ENCODE results near the gene IRGQ.
"Not testable (repeated sequence)": the region's sequence is repeated elsewhere in the genome, so short reads cannot be mapped to it uniquely, and the experiment has no call there.

The IRGQ gene

DNA sequence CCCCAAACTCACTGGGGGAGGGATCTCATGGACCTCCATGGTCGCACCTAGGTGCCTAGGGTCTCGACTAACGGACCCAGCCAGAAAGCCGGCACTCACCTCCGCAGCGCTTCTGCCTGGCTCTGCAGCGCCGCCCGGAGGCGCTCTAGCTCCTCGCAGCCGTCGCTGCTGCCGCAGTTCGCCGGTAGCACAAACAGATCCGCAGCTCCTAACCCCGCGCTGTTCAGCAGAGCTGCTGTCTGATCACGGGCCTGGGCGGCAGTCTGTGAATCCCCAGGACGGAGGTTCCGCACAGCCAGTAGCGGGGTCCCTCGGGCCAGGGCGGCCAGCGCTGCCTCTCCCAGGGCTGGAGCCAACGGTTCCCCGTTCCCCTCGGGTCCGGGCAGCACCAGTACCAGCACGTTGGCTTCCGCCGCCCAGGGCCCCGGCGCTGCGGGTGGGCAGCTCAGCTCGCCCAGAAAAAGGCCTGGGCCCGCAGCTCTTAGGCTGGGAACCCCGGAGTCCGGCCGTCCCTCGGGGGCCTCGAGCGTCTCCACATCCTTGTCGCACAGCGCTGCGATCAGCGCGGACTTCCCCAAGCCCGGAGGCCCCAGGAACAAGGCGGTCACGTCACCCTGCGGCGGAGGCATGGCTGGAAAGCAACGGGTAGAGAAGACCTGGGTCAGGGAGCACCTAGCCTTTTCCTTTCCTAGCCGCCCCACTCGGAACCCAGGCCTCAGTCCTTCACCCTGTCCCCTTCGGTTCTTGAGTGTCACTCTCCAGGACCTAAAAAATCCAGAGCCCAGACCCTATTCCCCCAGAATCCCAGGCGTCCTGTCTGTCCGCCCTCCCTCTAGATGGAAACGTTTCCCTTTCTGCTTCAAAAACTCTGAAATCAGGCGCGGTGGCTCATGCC is 977 bp downstream of the IRGQ start:
- no peaks in the 10 kb centered on the region for H3K9me3 ChIP-seq (ENCODE audit: low read length)
- no peaks in the 10 kb centered on the region for H3K27me3 ChIP-seq (ENCODE audit: control insufficient read depth in 1 of 2, insufficient read depth in 2 of 2, low read length in 2 of 2)
- peak overlapping the region; percentile 77 to 88 for H3K4me3 ChIP-seq (ENCODE audit: low read depth in 1 of 2, low read length in 2 of 2)
- peaks cover 33% of the 10 kb centered on the region for H3K4me1 ChIP-seq (ENCODE audit: insufficient read depth, low read length)
- peaks cover 31% of the 10 kb centered on the region for H3K36me3 ChIP-seq (ENCODE audit: insufficient read depth, low read length)
- peak overlapping the region; percentile 94 for H3K27ac ChIP-seq (ENCODE audit: low read depth, low read length)
- peak overlapping the region; percentile 88 for H3K9ac ChIP-seq (ENCODE audit: low read length)

GRCh38 chr19:43594081-43594697 is 1.7 kb downstream of the IRGQ start:
- H3K9me3 ChIP-seq (ENCODE audit: low read length), result no peaks in the 10 kb centered on the region
- H3K36me3 ChIP-seq (ENCODE audit: insufficient read depth, low read length), result peaks cover 29% of the 10 kb centered on the region
- H3K4me1 ChIP-seq (ENCODE audit: insufficient read depth, low read length), result peaks cover 33% of the 10 kb centered on the region
- H3K27me3 ChIP-seq (ENCODE audit: control insufficient read depth in 1 of 2, insufficient read depth in 2 of 2, low read length in 2 of 2), result no peaks in the 10 kb centered on the region
- no peak overlapping the region for H3K27ac ChIP-seq (ENCODE audit: low read depth, low read length)
- no peak overlapping the region for H3K9ac ChIP-seq (ENCODE audit: low read length)
- peak overlapping the region; percentile 77 to 88 for H3K4me3 ChIP-seq (ENCODE audit: low read depth in 1 of 2, low read length in 2 of 2)

- Histone ChIP-seq H3K9me3 (ENCODE audit: low read length) (no peaks in the 10 kb centered on the region), H3K4me3 (ENCODE audit: low read depth in 1 of 2, low read length in 2 of 2) (no peak overlapping the region), H3K36me3 (ENCODE audit: insufficient read depth, low read length) (peaks cover 25% of the 10 kb centered on the region), H3K4me1 (ENCODE audit: insufficient read depth, low read length) (peaks cover 30% of the 10 kb centered on the region), H3K9ac (ENCODE audit: low read length) (no peak overlapping the region), H3K27me3 (ENCODE audit: control insufficient read depth in 1 of 2, insufficient read depth in 2 of 2, low read length in 2 of 2) (no peaks in the 10 kb centered on the region), H3K27ac (ENCODE audit: low read depth, low read length) (no peak overlapping the region)
Measured at GRCh38 chr19:43592800-43593350, 3.1 kb downstream of the IRGQ start.

- Histone ChIP-seq H3K36me3 (ENCODE audit: insufficient read depth, low read length) (peaks cover 25% of the 10 kb centered on the region), H3K27me3 (ENCODE audit: control insufficient read depth in 1 of 2, insufficient read depth in 2 of 2, low read length in 2 of 2) (no peaks in the 10 kb centered on the region), H3K4me1 (ENCODE audit: insufficient read depth, low read length) (peaks cover 22% of the 10 kb centered on the region), H3K27ac (ENCODE audit: low read depth, low read length) (no peak overlapping the region), H3K4me3 (ENCODE audit: low read depth in 1 of 2, low read length in 2 of 2) (no peak overlapping the region), H3K9me3 (ENCODE audit: low read length) (no peaks in the 10 kb centered on the region), H3K9ac (ENCODE audit: low read length) (no peak overlapping the region)
Measured at GRCh38 chr19:43591904-43592772, 3.8 kb downstream of the IRGQ start.

DNA sequence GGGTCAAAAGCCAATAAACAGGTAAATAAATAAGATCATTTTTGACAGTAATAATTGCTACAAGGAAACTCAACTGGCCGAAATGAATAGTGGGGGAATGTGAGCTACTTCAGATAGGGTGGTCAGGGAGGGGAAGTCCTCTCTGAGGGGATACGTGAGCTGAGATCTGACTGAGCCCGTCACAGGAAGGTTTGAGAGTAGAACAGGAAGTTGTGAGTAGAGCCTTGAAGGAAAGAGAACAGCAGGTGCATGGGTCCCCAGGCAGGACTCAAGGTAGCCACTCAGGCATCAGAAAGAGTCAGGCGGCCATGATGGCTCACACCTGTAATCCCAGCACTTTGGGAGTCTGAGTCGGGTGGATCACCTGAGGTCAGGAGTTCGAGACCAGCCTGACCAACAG is 6.3 kb downstream of the IRGQ start:
- no peak overlapping the region for H3K4me3 ChIP-seq (ENCODE audit: low read depth in 1 of 2, low read length in 2 of 2)
- H3K9me3 ChIP-seq (ENCODE audit: low read length), result no peaks in the 10 kb centered on the region
- peaks cover 15% of the 10 kb centered on the region for H3K4me1 ChIP-seq (ENCODE audit: insufficient read depth, low read length)
- H3K9ac ChIP-seq (ENCODE audit: low read length), result no peak overlapping the region
- peaks cover 25% of the 10 kb centered on the region for H3K36me3 ChIP-seq (ENCODE audit: insufficient read depth, low read length)
- H3K27me3 ChIP-seq (ENCODE audit: control insufficient read depth in 1 of 2, insufficient read depth in 2 of 2, low read length in 2 of 2), result no peaks in the 10 kb centered on the region
- H3K27ac ChIP-seq (ENCODE audit: low read depth, low read length), result no peak overlapping the region

DNA sequence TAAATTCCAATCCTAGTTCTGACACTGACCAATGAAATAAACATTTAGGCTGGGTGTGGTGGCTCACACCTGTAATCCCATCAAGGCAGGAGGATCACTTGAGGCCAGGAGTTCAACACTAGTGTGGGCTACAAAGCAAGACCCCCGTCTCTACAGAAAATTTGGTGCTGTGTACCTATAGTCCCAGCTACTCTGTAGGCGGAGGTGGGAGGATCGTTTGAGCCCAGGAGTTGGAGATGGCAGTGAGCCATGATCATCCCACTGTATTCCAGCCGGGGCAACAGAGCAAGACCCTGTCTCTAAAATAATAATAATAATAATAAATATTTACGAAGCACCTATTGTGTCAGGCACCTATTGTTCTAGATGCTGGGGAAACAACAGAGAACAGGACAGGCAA is 6.7 kb downstream of the IRGQ start:
- Histone ChIP-seq H3K9me3 (ENCODE audit: low read length) (no peaks in the 10 kb centered on the region), H3K4me1 (ENCODE audit: insufficient read depth, low read length) (peaks cover 11% of the 10 kb centered on the region), H3K27ac (ENCODE audit: low read depth, low read length) (no peak overlapping the region), H3K36me3 (ENCODE audit: insufficient read depth, low read length) (peaks cover 25% of the 10 kb centered on the region), H3K9ac (ENCODE audit: low read length) (no peak overlapping the region), H3K4me3 (ENCODE audit: low read depth in 1 of 2, low read length in 2 of 2) (no peak overlapping the region), H3K27me3 (ENCODE audit: control insufficient read depth in 1 of 2, insufficient read depth in 2 of 2, low read length in 2 of 2) (no peaks in the 10 kb centered on the region)

- H3K9me3 ChIP-seq (ENCODE audit: low read length); H3K27me3 ChIP-seq (ENCODE audit: control insufficient read depth in 1 of 2, insufficient read depth in 2 of 2, low read length in 2 of 2); H3K4me3 ChIP-seq (ENCODE audit: low read depth in 1 of 2, low read length in 2 of 2); H3K27ac ChIP-seq (ENCODE audit: low read depth, low read length); H3K36me3 ChIP-seq (ENCODE audit: insufficient read depth, low read length); H3K9ac ChIP-seq (ENCODE audit: low read length); H3K4me1 ChIP-seq (ENCODE audit: insufficient read depth, low read length): not testable (repeated sequence)
Measured at GRCh38 chr19:43587029-43587428, 8.9 kb downstream of the IRGQ start.

DNA sequence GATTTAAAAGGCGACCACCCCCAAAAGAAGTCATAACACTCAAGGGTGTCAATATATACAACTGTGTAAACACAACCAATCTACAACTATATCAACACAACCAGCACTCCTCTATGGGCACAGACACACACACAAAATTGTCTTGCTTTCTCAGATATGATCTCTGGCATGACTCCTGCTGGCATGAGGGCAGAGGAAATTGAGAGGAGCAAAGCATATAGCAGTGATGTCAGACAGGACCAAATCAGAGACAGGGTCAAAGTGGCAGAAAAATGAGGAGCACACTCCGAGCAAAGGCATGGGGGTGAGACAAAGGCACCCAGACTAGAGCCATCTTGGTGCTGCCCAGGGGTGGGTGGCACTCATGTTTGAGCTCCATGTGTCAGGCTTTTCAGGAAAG is 9.6 kb downstream of the IRGQ start:
- Histone ChIP-seq H3K4me3 (ENCODE audit: low read depth in 1 of 2, low read length in 2 of 2) (no peak overlapping the region), H3K9me3 (ENCODE audit: low read length) (no peaks in the 10 kb centered on the region), H3K27me3 (ENCODE audit: control insufficient read depth in 1 of 2, insufficient read depth in 2 of 2, low read length in 2 of 2) (no peaks in the 10 kb centered on the region), H3K9ac (ENCODE audit: low read length) (no peak overlapping the region), H3K27ac (ENCODE audit: low read depth, low read length) (no peak overlapping the region), H3K4me1 (ENCODE audit: insufficient read depth, low read length) (peaks cover 6% of the 10 kb centered on the region), H3K36me3 (ENCODE audit: insufficient read depth, low read length) (peaks cover 5% of the 10 kb centered on the region)

DNA sequence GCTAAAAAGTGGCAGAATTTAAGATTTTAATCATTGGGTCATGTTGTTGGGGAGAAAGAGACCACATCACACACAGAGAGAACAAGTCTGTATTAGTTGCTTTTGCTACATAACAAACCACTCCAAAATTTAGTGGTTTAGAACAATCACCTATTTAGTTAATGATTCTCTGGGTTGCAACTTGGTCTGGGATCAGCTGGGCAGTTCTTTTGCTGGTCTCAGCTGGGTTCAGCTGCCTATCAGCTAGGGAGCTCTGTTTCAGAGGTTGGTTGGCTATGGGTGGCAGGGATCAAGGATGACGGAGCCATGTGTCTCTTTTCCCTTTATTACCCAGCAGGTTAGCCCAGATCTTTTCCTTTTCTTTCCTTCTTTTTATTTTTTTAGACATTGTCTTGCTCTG is 11.4 kb downstream of the IRGQ start:
- Histone ChIP-seq H3K4me1 (ENCODE audit: insufficient read depth, low read length) (peaks cover 15% of the 10 kb centered on the region), H3K9me3 (ENCODE audit: low read length) (no peaks in the 10 kb centered on the region), H3K36me3 (ENCODE audit: insufficient read depth, low read length) (no peaks in the 10 kb centered on the region), H3K27me3 (ENCODE audit: control insufficient read depth in 1 of 2, insufficient read depth in 2 of 2, low read length in 2 of 2) (no peaks in the 10 kb centered on the region), H3K4me3 (ENCODE audit: low read depth in 1 of 2, low read length in 2 of 2) (no peak overlapping the region), H3K27ac (ENCODE audit: low read depth, low read length) (no peak overlapping the region), H3K9ac (ENCODE audit: low read length) (no peak overlapping the region)

DNA sequence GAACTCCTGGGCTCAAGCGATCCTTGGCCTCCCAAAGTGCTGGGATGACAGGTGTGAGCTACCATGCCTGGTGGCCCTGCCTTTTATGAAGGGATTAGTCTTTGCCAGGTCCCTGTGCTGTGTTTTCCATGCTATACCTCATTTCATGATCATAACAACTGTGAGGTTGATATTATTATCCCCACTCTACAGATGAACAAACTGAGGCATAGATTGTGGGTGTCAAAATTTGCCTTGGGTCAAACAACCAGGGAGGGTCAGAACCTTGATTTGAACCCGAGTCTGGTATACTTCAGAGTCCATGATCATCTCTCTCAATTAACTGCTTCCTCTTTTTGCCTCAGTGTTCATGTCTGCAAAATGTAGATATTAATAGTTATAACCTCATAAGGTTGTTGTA is 13.4 kb downstream of the IRGQ start:
- H3K4me3 ChIP-seq (ENCODE audit: low read depth in 1 of 2, low read length in 2 of 2), result no peak overlapping the region
- H3K27me3 ChIP-seq (ENCODE audit: control insufficient read depth in 1 of 2, insufficient read depth in 2 of 2, low read length in 2 of 2), result no peaks in the 10 kb centered on the region

DNA sequence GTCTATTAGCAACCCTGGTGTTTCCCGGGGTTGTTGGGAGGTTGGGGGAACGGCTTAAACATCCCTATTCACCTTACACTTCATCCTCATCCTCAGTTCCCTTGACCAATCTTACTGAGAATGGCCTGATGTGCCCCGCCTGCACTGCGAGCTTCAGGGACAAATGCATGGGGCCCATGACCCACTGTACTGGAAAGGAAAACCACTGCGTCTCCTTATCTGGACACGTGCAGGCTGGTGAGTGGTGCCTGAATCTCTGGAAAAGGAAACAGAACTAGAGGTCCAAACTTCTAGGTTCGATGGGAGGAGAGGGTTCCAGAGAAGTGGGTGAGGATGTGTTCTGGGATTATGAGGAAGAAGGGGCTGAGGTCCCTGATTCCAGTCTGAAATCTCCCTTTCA is 14.5 kb downstream of the IRGQ start:
- H3K27me3 ChIP-seq (ENCODE audit: control insufficient read depth in 1 of 2, insufficient read depth in 2 of 2, low read length in 2 of 2), result no peaks in the 10 kb centered on the region
- H3K4me1 ChIP-seq (ENCODE audit: insufficient read depth, low read length), result peaks cover 15% of the 10 kb centered on the region
- H3K36me3 ChIP-seq (ENCODE audit: insufficient read depth, low read length), result no peaks in the 10 kb centered on the region
- H3K9ac ChIP-seq (ENCODE audit: low read length), result no peak overlapping the region
- peak overlapping the region in 1 of 2 donors; percentile 88 for H3K4me3 ChIP-seq (ENCODE audit: low read depth in 1 of 2, low read length in 2 of 2)
- H3K9me3 ChIP-seq (ENCODE audit: low read length), result no peaks in the 10 kb centered on the region
- H3K27ac ChIP-seq (ENCODE audit: low read depth, low read length), result peak overlapping the region; percentile 45

More for the DNA sequence above, 13.4 kb downstream of the IRGQ start:
- H3K36me3 ChIP-seq (ENCODE audit: insufficient read depth, low read length), result no peaks in the 10 kb centered on the region
- no peaks in the 10 kb centered on the region for H3K9me3 ChIP-seq (ENCODE audit: low read length)
- H3K27ac ChIP-seq (ENCODE audit: low read depth, low read length), result no peak overlapping the region
- no peak overlapping the region for H3K9ac ChIP-seq (ENCODE audit: low read length)
- H3K4me1 ChIP-seq (ENCODE audit: insufficient read depth, low read length), result peaks cover 15% of the 10 kb centered on the region
